Mesenchymal stem cell (in vitro differentiated cells and primary cell): ENCODE measurements around the gene SNUPN.

Source experiments
- DNase-seq: peaks from one replicate; pipeline ENCODE4 v3.0.0-alpha.2; 2013
- H2AFZ ChIP-seq: one replicate; pipeline ENCODE4 v1.6.1; 2013; ENCODE audit warnings: low read depth, mild to moderate bottlenecking, control low read depth, inconsistent platforms, low read length, moderate library complexity
- H2AK5ac ChIP-seq: 2 replicates; pipeline ENCODE4 v1.6.1; 2013; ENCODE audit warnings: low read length, moderate library complexity, mild to moderate bottlenecking, inconsistent platforms; ENCODE audit not compliant: severe bottlenecking
- H2BK120ac ChIP-seq: one replicate; pipeline ENCODE4 v1.6.1; 2013; ENCODE audit warnings: low read depth, mild to moderate bottlenecking, inconsistent platforms, low read length, moderate library complexity
- H2BK12ac ChIP-seq, 2 experiments: one replicate each; pipeline ENCODE4 v1.6.1; 2013; ENCODE audit warnings: inconsistent platforms in 2 of 2, low read length in 2 of 2, mild to moderate bottlenecking in 2 of 2, moderate library complexity in 2 of 2, control low read depth in 1 of 2
- H2BK15ac ChIP-seq: one replicate; pipeline ENCODE4 v1.6.1; 2013; ENCODE audit warnings: mild to moderate bottlenecking, low read depth, inconsistent platforms; ENCODE audit not compliant: poor library complexity, severe bottlenecking
- H2BK5ac ChIP-seq: 2 replicates; pipeline ENCODE4 v1.6.1; 2013; ENCODE audit warnings: low read depth, mild to moderate bottlenecking, low read length, control low read depth, inconsistent platforms; ENCODE audit not compliant: poor library complexity, severe bottlenecking
- H3K14ac ChIP-seq, 2 experiments: one replicate each; pipeline ENCODE4 v1.6.1; 2013; ENCODE audit warnings: inconsistent platforms in 2 of 2, low read length in 2 of 2, control low read depth in 1 of 2, mild to moderate bottlenecking in 1 of 2, moderate library complexity in 1 of 2
- H3K18ac ChIP-seq, 2 experiments: one replicate each; pipeline ENCODE4 v1.6.1; 2013; ENCODE audit warnings: inconsistent platforms in 2 of 2, low read length in 2 of 2, control low read depth in 1 of 2, low read depth in 1 of 2, mild to moderate bottlenecking in 1 of 2
- H3K23ac ChIP-seq, 2 experiments: one replicate each; pipeline ENCODE4 v1.6.1; 2013; ENCODE audit warnings: inconsistent platforms in 2 of 2, low read length in 2 of 2, mild to moderate bottlenecking in 2 of 2, moderate library complexity in 2 of 2, control low read depth in 1 of 2
- H3K27ac ChIP-seq: 2 replicates; pipeline ENCODE4 v1.5.1; 2013; ENCODE audit warnings: mild to moderate bottlenecking, moderate library complexity, low read length, control low read depth, inconsistent platforms; ENCODE audit not compliant: poor library complexity, severe bottlenecking
- H3K27me3 ChIP-seq, 2 experiments: 2 replicates each; pipeline versions ENCODE4 v1.6.1 to v1.7.0; 2013; ENCODE audit warnings: low read length in 2 of 2, mild to moderate bottlenecking in 2 of 2, moderate library complexity in 2 of 2, control low read depth in 1 of 2, inconsistent platforms in 1 of 2; ENCODE audit not compliant: control insufficient read depth in 1 of 2, insufficient read depth in 1 of 2
- H3K36me3 ChIP-seq, 2 experiments: 2 replicates each; pipeline versions ENCODE4 v1.6.1 to v1.7.0; 2013; ENCODE audit warnings: low read length in 2 of 2, control low read depth in 1 of 2, inconsistent platforms in 1 of 2, low read depth in 1 of 2, mild to moderate bottlenecking in 1 of 2; ENCODE audit not compliant: insufficient read depth in 2 of 2, control insufficient read depth in 1 of 2
- H3K4ac ChIP-seq, 2 experiments: one replicate each; pipeline ENCODE4 v1.6.1; 2013; ENCODE audit warnings: inconsistent platforms in 2 of 2, low read length in 2 of 2, mild to moderate bottlenecking in 2 of 2, moderate library complexity in 2 of 2, control low read depth in 1 of 2, low read depth in 1 of 2
- H3K4me1 ChIP-seq: 2 replicates; pipeline ENCODE4 v1.6.1; 2013; ENCODE audit warnings: low read depth, low read length, control low read depth; ENCODE audit not compliant: control insufficient read depth, insufficient read depth
- H3K4me2 ChIP-seq: 2 replicates; pipeline ENCODE4 v1.6.1; 2013; ENCODE audit warnings: low read length, mild to moderate bottlenecking, inconsistent platforms; ENCODE audit not compliant: poor library complexity, severe bottlenecking
- H3K4me3 ChIP-seq, 2 experiments: 2 replicates each; pipeline versions ENCODE4 v1.5.1 to v1.7.0; 2013; ENCODE audit warnings: low read length in 2 of 2, mild to moderate bottlenecking in 2 of 2, control low read depth in 1 of 2, low read depth in 1 of 2; ENCODE audit not compliant: insufficient read depth in 1 of 2
- H3K79me1 ChIP-seq: replicated peaks from 2 replicates; pipeline ENCODE4 v1.6.1; 2013; ENCODE audit warnings: mild to moderate bottlenecking, control low read depth, low read length, inconsistent platforms; ENCODE audit not compliant: poor library complexity, severe bottlenecking
- H3K9ac ChIP-seq: 2 replicates; pipeline ENCODE4 v1.7.0; 2013; ENCODE audit warnings: mild to moderate bottlenecking, low read length, moderate library complexity
- H3K9me3 ChIP-seq: 2 replicates; pipeline ENCODE4 v1.7.0; 2013; ENCODE audit warnings: mild to moderate bottlenecking, low read length; ENCODE audit not compliant: control insufficient read depth
- H4K8ac ChIP-seq: one replicate; pipeline ENCODE4 v1.6.1; 2013; ENCODE audit warnings: inconsistent platforms, mild to moderate bottlenecking, low read length, moderate library complexity
- H4K91ac ChIP-seq: one replicate; pipeline ENCODE4 v1.6.1; 2013; ENCODE audit warnings: mild to moderate bottlenecking, low read length, inconsistent platforms
- WGBS: methylation state at CpG from one replicate; pipeline ENCODE4 v1.1.7; 2013; ENCODE audit warnings: mixed read lengths; 5-methylcytosine and 5-hydroxymethylcytosine counted together

The SNUPN gene

DNA sequence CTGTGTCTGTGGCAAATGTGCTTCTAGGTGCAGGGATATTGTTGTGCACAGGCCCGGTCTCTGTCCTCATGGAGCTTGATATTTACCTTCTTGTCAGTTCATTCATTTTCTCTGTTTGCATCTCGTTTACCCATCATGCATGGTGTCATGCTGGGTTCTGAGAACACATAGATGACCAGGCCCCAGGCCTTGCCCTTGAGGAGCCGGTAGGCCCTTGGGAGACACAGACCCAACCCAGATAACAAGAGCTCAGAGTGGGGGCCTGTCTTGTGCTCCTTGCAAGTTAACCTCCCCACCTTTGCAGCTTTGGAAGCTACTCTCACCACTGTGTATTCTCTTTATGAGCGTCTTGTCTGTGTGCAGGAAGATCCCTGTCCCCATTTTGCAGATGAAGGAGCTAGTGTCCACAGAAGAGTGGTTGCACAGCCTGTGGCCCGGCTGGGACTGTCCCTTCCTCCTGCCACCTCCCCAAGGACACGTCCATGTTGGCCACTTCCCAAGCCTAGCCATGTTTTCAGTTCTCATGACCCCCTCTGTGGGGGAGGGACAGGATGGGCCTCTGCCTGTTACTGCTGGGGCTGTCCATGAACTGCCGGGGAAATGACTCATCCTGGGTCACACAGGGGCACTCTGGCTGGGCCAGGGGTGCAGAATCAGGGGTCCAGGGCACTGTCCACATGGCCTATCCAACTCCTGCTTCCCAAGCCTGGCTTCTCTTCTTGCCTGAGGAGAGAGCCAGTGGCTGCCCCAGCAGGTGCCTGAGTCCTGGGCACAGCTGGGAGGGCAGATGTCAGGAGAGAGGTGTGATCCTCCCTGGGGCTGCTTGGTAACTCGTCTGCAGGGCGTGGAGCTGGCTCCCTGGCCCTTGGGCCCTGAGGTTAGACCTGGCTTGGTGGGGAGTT lies 25.6 kb upstream of the SNUPN start:
- H4K91ac ChIP-seq = peak overlapping the region; percentile 9
- peaks cover 7% of the 10 kb centered on the region for H3K79me1 ChIP-seq
- peak; percentile 71 for DNase-seq
- H3K4me3 ChIP-seq = peak overlapping the region; percentile 2 to 94
- WGBS = 56% methylated on average over 7 of the region's 9 CpGs
- H2BK5ac ChIP-seq = no peak overlapping the region
- H2AFZ ChIP-seq = no peak overlapping the region
- peak overlapping the region; percentile 48 to 82 for H3K18ac ChIP-seq
- H3K27me3 ChIP-seq = no peaks in the 10 kb centered on the region
- no peak overlapping the region for H2AK5ac ChIP-seq
- H3K4ac ChIP-seq = peak overlapping the region; percentile 30 to 71
- peak overlapping the region in 1 of 2 experiments; percentile 89 for H3K14ac ChIP-seq
- H3K36me3 ChIP-seq = peaks cover 53 to 60% of the 10 kb centered on the region in 2 experiments
- peak overlapping the region; percentile 22 for H4K8ac ChIP-seq
- no peaks in the 10 kb centered on the region for H3K9me3 ChIP-seq
- H3K4me1 ChIP-seq = peaks cover 53% of the 10 kb centered on the region
- H3K23ac ChIP-seq = no peak overlapping the region
- peak overlapping the region; percentile 58 for H3K4me2 ChIP-seq
- no peak overlapping the region for H2BK15ac ChIP-seq
- H3K9ac ChIP-seq = peak overlapping the region; percentile 98
- H3K27ac ChIP-seq = no peak overlapping the region
- H2BK120ac ChIP-seq = no peak overlapping the region
- peak overlapping the region in 1 of 2 experiments; percentile 65 for H2BK12ac ChIP-seq

GRCh38 chr15:75649848-75650247 lies 24.3 kb upstream of the SNUPN start:
- Histone ChIP-seq H2AFZ (no peak overlapping the region), H4K91ac (no peak overlapping the region), H3K27me3 (no peaks in the 10 kb centered on the region), H3K27ac (no peak overlapping the region), H2BK12ac (peak overlapping the region in 1 of 2 experiments; percentile 31), H3K23ac (peak overlapping the region in 1 of 2 experiments; percentile 27), H3K9ac (peak overlapping the region; percentile 98), H2BK120ac (no peak overlapping the region), H3K9me3 (no peaks in the 10 kb centered on the region), H3K4me1 (peaks cover 53% of the 10 kb centered on the region), H4K8ac (no peak overlapping the region), H3K79me1 (peaks cover 5% of the 10 kb centered on the region), H3K18ac (peak overlapping the region in 1 of 2 experiments; percentile 29), H3K4ac (no peak overlapping the region), H2BK5ac (no peak overlapping the region), H2BK15ac (no peak overlapping the region), H2AK5ac (no peak overlapping the region), H3K4me3 (peak overlapping the region in 1 of 2 experiments; percentile 94), H3K36me3 (peaks cover 46 to 48% of the 10 kb centered on the region in 2 experiments), H3K14ac (no peak overlapping the region), H3K4me2 (peak overlapping the region; percentile 4)
- no peak for DNase-seq
- WGBS = 97% methylated on average over 18 of the region's 18 CpGs

DNA sequence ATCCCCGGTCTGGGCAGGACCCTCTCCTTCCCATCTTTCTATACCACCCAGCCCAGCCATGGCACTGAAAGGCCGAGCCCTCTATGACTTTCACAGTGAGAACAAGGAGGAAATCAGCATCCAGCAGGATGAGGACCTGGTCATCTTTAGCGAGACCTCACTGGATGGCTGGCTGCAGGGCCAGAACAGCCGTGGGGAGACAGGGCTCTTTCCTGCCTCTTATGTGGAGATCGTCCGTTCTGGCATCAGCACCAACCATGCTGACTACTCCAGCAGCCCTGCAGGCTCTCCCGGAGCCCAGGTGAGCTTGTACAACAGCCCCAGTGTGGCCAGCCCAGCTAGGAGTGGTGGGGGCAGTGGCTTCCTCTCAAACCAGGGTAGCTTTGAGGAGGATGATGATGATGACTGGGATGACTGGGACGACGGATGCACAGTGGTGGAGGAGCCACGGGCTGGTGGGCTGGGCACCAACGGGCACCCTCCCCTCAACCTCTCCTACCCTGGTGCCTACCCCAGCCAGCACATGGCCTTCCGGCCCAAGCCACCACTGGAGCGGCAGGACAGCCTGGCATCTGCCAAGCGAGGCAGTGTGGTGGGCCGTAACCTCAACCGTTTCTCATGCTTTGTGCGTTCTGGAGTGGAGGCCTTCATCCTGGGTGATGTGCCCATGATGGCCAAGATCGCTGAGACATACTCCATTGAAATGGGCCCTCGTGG lies 23.7 kb upstream of the SNUPN start:
- Histone ChIP-seq H4K8ac (no peak overlapping the region), H3K9ac (peak overlapping the region; percentile 98), H3K4me1 (peaks cover 49% of the 10 kb centered on the region), H2AK5ac (peak overlapping the region; percentile 3), H3K14ac (peak overlapping the region in 1 of 2 experiments; percentile 85), H3K4me3 (peak overlapping the region; percentile 35 to 94), H2BK12ac (peak overlapping the region in 1 of 2 experiments; percentile 61), H3K4me2 (peak overlapping the region; percentile 78), H2BK5ac (no peak overlapping the region), H3K36me3 (peaks cover 40 to 41% of the 10 kb centered on the region in 2 experiments), H3K27me3 (no peaks in the 10 kb centered on the region), H3K18ac (peak overlapping the region in 1 of 2 experiments; percentile 58), H3K23ac (no peak overlapping the region), H3K79me1 (peaks cover 2% of the 10 kb centered on the region), H2BK120ac (peak overlapping the region; percentile 12), H3K4ac (peak overlapping the region; percentile 24 to 51), H3K9me3 (no peaks in the 10 kb centered on the region), H2AFZ (no peak overlapping the region), H3K27ac (peak overlapping the region; percentile 95), H4K91ac (peak overlapping the region; percentile 5), H2BK15ac (peak overlapping the region; percentile 20)
- DNase-seq = no peak
- WGBS = 84% methylated on average over 18 of the region's 19 CpGs
